BJ (cell line): Measurements from ENCODE around the gene ARL14EP. TPM values are rescaled to one million over a fixed set of nuclear protein-coding genes. Genes with fewer than 3 reads are reported as not detected.

ENCODE experiments used
- CTCF ChIA-PET: fragments of 350-600 bp; formaldehyde crosslinking; extraction: SDS; loops from one replicate; lab custom pipeline; 2021; ENCODE audit warnings: antibody characterized with exemption, inconsistent platforms; lab: Yijun Ruan, JAX
- POLR2A ChIA-PET: fragments of 300-600 bp; sonication (Branson Sonifier 250); formaldehyde crosslinking; extraction: SDS; loops from one replicate; lab custom pipeline; 2021; ENCODE audit warnings: antibody characterized with exemption; lab: Charles Lee
- DNase-seq: peaks from one replicate; pipeline ENCODE4 v3.0.0-alpha.2; 2011; ENCODE audit warnings: low read depth
- H3K27me3 ChIP-seq: 2 replicates; pipeline ENCODE4 v1.6.0; 2011; ENCODE audit warnings: low read length; ENCODE audit not compliant: control insufficient read depth, insufficient read depth
- H3K36me3 ChIP-seq: 2 replicates; pipeline ENCODE4 v1.5.1; 2011; ENCODE audit warnings: low read length; ENCODE audit not compliant: control insufficient read depth, insufficient read depth
- H3K4me3 ChIP-seq: 2 replicates; pipeline ENCODE4 v1.5.1; 2011; ENCODE audit warnings: low read depth, mild to moderate bottlenecking, control low read depth, low read length
- CTCF ChIP-seq: IDR thresholded peaks from 2 replicates; pipeline ENCODE4 v1.5.1; 2011; ENCODE audit warnings: low read depth, mild to moderate bottlenecking, control low read depth, inconsistent platforms, low read length, moderate library complexity; ENCODE audit not compliant: insufficient read depth
- polyA plus RNA-seq: library from polyadenylated mRNA; depleted of rRNA; stranded (reverse); fragments of >200 nt; gene quantifications from 2 replicates; pipeline ENCODE4 v1.2.3, GENCODE V29; 2011

The ARL14EP gene
- polyA plus RNA-seq, 1 experiment, result 11.6 TPM

GRCh38 chr11:30358536-30358935 lies 35.6 kb downstream of the ARL14EP start:
- TF ChIP-seq CTCF, result no peak
- DNase-seq, result no peak
- Histone ChIP-seq H3K4me3 (no peak overlapping the region), H3K36me3 (no peaks in the 10 kb centered on the region), H3K27me3 (no peaks in the 10 kb centered on the region)
- ChIA-PET POLR2A (no interaction called here), CTCF (interaction anchor here (1.6 kb wide), 1 partner anchor 11 kb away, joined by 5 read pairs; no protein-coding TSS in a partner anchor)

- H3K4me3 ChIP-seq, result no peak overlapping the region
- H3K27me3 ChIP-seq, result no peaks in the 10 kb centered on the region
- H3K36me3 ChIP-seq, result no peaks in the 10 kb centered on the region
- TF ChIP-seq CTCF, result no peak
- POLR2A ChIA-PET, result no interaction called here
- CTCF ChIA-PET, result no interaction called here
- DNase-seq, result no peak
These were observed 37.8 kb downstream of the ARL14EP start for GRCh38 chr11:30360741-30361140.

- no peaks in the 10 kb centered on the region for H3K36me3 ChIP-seq
- POLR2A ChIA-PET, result no interaction called here
- TF ChIP-seq CTCF, result no peak
- no peak overlapping the region for H3K4me3 ChIP-seq
- CTCF ChIA-PET, result no interaction called here
- H3K27me3 ChIP-seq, result no peaks in the 10 kb centered on the region
- no peak for DNase-seq
These were observed 41.4 kb downstream of the ARL14EP start for GRCh38 chr11:30364139-30364836.

- POLR2A ChIA-PET, result no interaction called here
These were observed 42.1 kb downstream of the ARL14EP start for GRCh38 chr11:30364837-30365482.

More at GRCh38 chr11:30364837-30365482, 42.1 kb downstream of the ARL14EP start:
- Histone ChIP-seq H3K27me3 (no peaks in the 10 kb centered on the region), H3K4me3 (no peak overlapping the region), H3K36me3 (no peaks in the 10 kb centered on the region)
- CTCF ChIA-PET, result no interaction called here
- no peak for TF ChIP-seq CTCF
- DNase-seq, result no peak
